Transverse colon (tissue), 4 donors: ENCODE measurements around the gene PTPMT1. TPM values are rescaled to one million over a fixed set of nuclear protein-coding genes. Genes with fewer than 3 reads are reported as not detected.

Source experiments
- DNase-seq: peaks from one replicate; pipeline ENCODE4 v3.0.0-alpha.2; 2019
- H3K27ac ChIP-seq, 4 donors: fragments of 200-600 bp; sonication (generic); 2 replicates each; pipeline ENCODE4 v1.5.1; 2016 to 2018; ENCODE audit warnings: inconsistent platforms in 4 of 4
- H3K27me3 ChIP-seq: fragments of 200-600 bp; sonication (generic); 2 replicates; pipeline ENCODE4 v1.5.1; 2017; ENCODE audit warnings: inconsistent platforms
- H3K36me3 ChIP-seq, 4 donors: fragments of 200-600 bp; sonication (generic); 2 replicates each; pipeline ENCODE4 v1.5.1; 2017 to 2019; ENCODE audit warnings: inconsistent platforms in 4 of 4
- H3K4me1 ChIP-seq, 4 donors: fragments of 200-600 bp; sonication (generic); 2 replicates each; pipeline ENCODE4 v1.5.1; 2017 to 2020; ENCODE audit warnings: inconsistent platforms in 4 of 4
- H3K4me3 ChIP-seq, 4 donors: fragments of 200-600 bp; sonication (generic); 1 replicate in 1 of 4; 2 replicates in 3 of 4; pipeline versions ENCODE4 v1.5.1 to v1.6.1; 2017 to 2019; ENCODE audit warnings: inconsistent platforms in 4 of 4
- H3K9me3 ChIP-seq, 2 donors: fragments of 200-600 bp; sonication (generic); 2 replicates each; pipeline ENCODE4 v1.5.1; 2017 to 2019; ENCODE audit warnings: inconsistent platforms in 2 of 2
- EP300 ChIP-seq: sonication (generic); formaldehyde crosslinking; IDR thresholded peaks from one replicate; pipeline ENCODE4 v1.6.1; 2017; ENCODE audit warnings: antibody characterized with exemption, low read depth
- POLR2A ChIP-seq: fragments of 450-650 bp; IDR thresholded peaks from one replicate; pipeline ENCODE4 v1.6.1; 2016; ENCODE audit warnings: antibody characterized with exemption, mild to moderate bottlenecking, moderate library complexity
- POLR2AphosphoS5 ChIP-seq, 3 donors: sonication (generic); formaldehyde crosslinking; IDR thresholded peaks; one replicate each; pipeline ENCODE4 v1.6.1; 2016; ENCODE audit warnings: antibody characterized with exemption in 3 of 3
- WGBS, 2 donors: methylation state at CpG; one replicate each; pipeline ENCODE4 v1.1.5; 2018; ENCODE audit warnings: low coverage in 1 of 2; 5-methylcytosine and 5-hydroxymethylcytosine counted together
- in situ Hi-C, 4 donors: fragments of 200-750 bp; cut with MboI; loops; one replicate each; pipeline versions ENCODE4 v1.15.0 to v1.15.1; 2017; ENCODE audit warnings: low sequenced_read_pairs in 3 of 4, low pct_ligation_motif_present in 1 of 4, low pct_unique_long_range_greater_than_20kb in 1 of 4
- intact Hi-C: fragments of 100-400 bp; cut with DNase I; formaldehyde crosslinking; loops from one replicate; pipeline ENCODE4 v1.15.1; 2023; ENCODE audit warnings: low total_unique reads
- total RNA-seq, 4 donors: library from RNA; depleted of rRNA; stranded (reverse); fragments of >200 nt; gene quantifications; one replicate each; pipeline ENCODE4 v1.1.0, GENCODE V29; 2016
- TF ChIP-seq, protein P1 (sequence below), 5 experiments: fragments of 200-600 bp in 3 of 5; fragments of 450-650 bp in 2 of 5; sonication (generic) in 3 of 5; IDR thresholded peaks; 1 replicate in 2 of 5; 2 replicates in 3 of 5; pipeline ENCODE4 v1.5.1; 2016 to 2017; ENCODE audit warnings: antibody characterized with exemption in 5 of 5, inconsistent platforms in 3 of 5, mild to moderate bottlenecking in 2 of 5, moderate library complexity in 1 of 5

PTPMT1 gene
- total RNA-seq, 4 donors from 2014 or later = 19.1 to 79.1 (median 74.1) TPM

DNA sequence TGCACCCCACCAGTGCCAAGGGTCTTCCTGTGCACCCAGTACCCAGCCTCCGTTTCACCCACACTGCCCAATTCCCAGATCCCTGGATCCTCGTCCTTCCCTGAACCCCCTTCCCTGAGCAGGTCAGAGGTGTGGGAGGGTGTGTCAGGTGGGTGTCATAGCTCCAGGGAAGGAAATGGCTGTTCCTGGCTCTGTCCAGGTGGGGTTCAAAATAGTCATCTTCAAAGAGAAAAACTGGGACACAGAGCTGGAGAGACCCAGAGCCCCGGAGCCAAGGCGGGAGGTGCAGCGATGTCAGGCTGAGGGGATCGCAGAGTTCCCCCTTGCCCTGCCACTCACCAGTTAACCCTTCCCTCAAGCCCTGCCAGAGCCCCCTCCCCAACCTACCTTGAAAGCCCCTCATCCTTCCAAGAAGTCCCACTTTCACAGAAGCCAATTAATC, 28.1 kb downstream of the PTPMT1 start:
- intact Hi-C loops = no loop called here
- TF ChIP-seq EP300 = no peak
- TF ChIP-seq POLR2AphosphoS5 (IDR thresholded peaks at IDR 0.05) = no peak
- WGBS, 2 donors = 18% methylated on average over 6 of the region's 6 CpGs; no CpG with 5 or more reads in 1 of the 2 donors
- in situ Hi-C loops = no loop called here
- DNase-seq = no peak
- no peak overlapping the region for H3K27ac ChIP-seq
- peak overlapping the region in 1 of 4 donors; percentile 32 for H3K4me3 ChIP-seq
- peaks cover 62% of the 10 kb centered on the region for H3K27me3 ChIP-seq
- no peaks in the 10 kb centered on the region for H3K36me3 ChIP-seq
- H3K9me3 ChIP-seq = no peaks in the 10 kb centered on the region
- H3K4me1 ChIP-seq = peaks cover 0 to 20% (median 8%) of the 10 kb centered on the region in 4 donors

DNA sequence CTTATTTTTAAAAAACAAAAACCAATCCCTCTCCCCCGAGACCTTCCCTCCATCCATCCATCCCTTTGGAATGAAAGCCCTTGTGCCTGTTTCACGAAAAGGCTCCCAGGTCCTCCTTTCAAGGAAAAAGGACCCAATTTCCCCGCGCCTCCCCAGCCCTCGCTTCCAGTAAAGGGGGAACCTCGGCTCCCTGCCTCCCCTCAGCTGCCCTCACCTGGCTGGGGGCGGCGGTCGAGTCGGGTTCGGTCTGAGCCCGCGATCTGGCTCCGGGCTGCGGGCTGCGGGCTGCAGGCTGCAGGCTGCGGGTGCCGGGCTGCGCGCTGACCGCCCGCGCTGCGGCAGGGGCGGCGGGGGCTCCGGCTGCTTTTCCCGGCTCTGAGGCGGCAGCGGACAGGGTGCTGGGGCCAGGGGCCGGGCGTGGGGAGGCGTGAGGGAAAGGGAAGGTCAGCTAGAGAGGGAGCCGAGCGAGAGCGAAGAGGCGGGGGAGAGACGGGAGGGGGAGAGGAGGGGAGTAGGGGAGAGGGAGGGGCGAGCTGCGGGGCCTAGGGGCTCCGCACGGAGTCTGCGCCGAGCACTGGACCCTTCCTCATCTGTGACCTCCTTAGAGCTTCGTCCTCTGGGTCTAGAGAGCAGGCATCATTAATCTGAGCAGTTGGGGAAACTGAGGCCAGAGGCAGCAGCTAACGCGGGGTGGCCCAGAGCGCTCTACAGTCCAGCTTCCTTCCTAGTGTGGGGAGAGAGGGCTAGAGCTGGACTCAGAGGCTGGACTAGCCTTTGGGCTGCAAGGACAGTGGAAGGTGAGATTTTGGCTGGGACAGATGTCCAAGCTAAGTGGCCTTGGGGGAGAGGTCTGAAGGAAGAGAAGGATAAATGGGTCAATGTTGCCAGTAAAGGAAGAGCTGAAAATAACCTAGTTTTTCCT, 28.8 kb downstream of the PTPMT1 start, which contains the start of gene C1QTNF4:
C1QTNF4 (minus strand) TSS at position 478 of the 922 bp plus-strand sequence. CDS start 3,601 bp downstream, outside the sequence.
- Histone ChIP-seq H3K36me3 (no peaks in the 10 kb centered on the region), H3K9me3 (no peaks in the 10 kb centered on the region), H3K4me1 (peaks cover 0 to 19% (median 8%) of the 10 kb centered on the region in 4 donors), H3K27me3 (peaks cover 60% of the 10 kb centered on the region), H3K27ac (no peak within 1 kb of the TSS), H3K4me3 (peak within 1 kb of the TSS in 2 of 4 donors; percentile 10 to 32)
- WGBS, 2 donors = 0 to 12% methylated on average over 2 to 39 of the region's 48 CpGs
- no peak for TF ChIP-seq EP300
- TF ChIP-seq POLR2A = no peak
- TF ChIP-seq, protein P1, sequence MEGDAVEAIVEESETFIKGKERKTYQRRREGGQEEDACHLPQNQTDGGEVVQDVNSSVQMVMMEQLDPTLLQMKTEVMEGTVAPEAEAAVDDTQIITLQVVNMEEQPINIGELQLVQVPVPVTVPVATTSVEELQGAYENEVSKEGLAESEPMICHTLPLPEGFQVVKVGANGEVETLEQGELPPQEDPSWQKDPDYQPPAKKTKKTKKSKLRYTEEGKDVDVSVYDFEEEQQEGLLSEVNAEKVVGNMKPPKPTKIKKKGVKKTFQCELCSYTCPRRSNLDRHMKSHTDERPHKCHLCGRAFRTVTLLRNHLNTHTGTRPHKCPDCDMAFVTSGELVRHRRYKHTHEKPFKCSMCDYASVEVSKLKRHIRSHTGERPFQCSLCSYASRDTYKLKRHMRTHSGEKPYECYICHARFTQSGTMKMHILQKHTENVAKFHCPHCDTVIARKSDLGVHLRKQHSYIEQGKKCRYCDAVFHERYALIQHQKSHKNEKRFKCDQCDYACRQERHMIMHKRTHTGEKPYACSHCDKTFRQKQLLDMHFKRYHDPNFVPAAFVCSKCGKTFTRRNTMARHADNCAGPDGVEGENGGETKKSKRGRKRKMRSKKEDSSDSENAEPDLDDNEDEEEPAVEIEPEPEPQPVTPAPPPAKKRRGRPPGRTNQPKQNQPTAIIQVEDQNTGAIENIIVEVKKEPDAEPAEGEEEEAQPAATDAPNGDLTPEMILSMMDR (IDR thresholded peaks at IDR 0.05) = no peak
- TF ChIP-seq POLR2AphosphoS5 (IDR thresholded peaks at IDR 0.05) = no peak
- in situ Hi-C loops = no loop called here
- intact Hi-C loops = no loop called here
- no peak for DNase-seq

DNA sequence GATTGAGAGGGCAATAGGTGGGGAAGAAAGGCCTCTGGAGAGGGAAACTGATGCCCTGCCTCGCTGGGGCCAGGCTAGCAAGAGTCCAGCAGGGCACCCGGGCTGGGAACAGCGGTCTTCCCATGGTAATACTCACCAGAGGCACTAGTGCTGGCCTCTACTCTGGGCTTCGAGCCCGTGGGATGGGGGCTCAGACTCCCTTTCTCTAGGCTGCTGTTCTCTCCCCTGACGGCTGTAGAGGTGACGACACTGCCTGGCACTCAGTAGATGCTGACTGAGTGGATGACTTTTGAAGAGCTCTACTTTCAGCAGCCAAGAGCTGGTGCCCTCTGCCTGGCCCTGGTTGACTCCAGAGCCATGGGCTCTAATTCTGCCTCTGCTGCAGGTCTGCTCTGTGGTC, 29.6 kb downstream of the PTPMT1 start:
- no peaks in the 10 kb centered on the region for H3K9me3 ChIP-seq
- intact Hi-C loops (no loop called here), in situ Hi-C loops (no loop called here)
- TF ChIP-seq POLR2A = no peak
- TF ChIP-seq POLR2AphosphoS5 (IDR thresholded peaks at IDR 0.05) = no peak
- TF ChIP-seq EP300 = no peak
- TF ChIP-seq, protein P1 (IDR thresholded peaks at IDR 0.05) = no peak
- H3K36me3 ChIP-seq = no peaks in the 10 kb centered on the region
- H3K27ac ChIP-seq = no peak overlapping the region
- no peak overlapping the region for H3K4me3 ChIP-seq
- WGBS, 2 donors = 60% methylated on average over 7 of the region's 7 CpGs; no CpG with 5 or more reads in 1 of the 2 donors
- H3K4me1 ChIP-seq = peaks cover 0 to 12% (median 8%) of the 10 kb centered on the region in 4 donors
- DNase-seq = no peak
- H3K27me3 ChIP-seq = peaks cover 52% of the 10 kb centered on the region

DNA sequence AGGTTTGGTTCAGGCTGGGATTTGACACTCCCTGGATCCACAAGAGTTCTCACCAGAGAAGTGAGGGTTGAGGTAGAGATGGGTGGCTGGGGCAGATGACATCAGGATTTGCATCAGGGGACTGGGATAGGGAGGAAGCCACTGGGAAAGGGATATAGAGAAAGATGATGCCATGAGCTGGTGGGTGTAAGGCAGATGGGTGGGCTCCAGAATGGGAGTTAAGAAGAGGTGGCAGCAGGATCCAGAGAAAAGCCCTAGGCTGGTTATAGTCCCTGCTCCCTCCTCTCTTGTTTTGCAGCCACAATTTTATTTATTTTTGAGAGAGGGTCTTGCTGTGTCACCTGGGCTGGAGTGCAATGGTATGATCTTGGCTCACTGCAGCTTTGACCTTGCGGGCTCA, 30.6 kb downstream of the PTPMT1 start:
- in situ Hi-C loops (no loop called here), intact Hi-C loops (no loop called here)
- WGBS, 2 donors = 94% methylated on average over 1 of the region's 1 CpG; no CpG with 5 or more reads in 1 of the 2 donors
- no peak overlapping the region for H3K4me3 ChIP-seq
- H3K9me3 ChIP-seq = no peaks in the 10 kb centered on the region
- no peak for DNase-seq
- no peak overlapping the region for H3K27ac ChIP-seq
- peaks cover 44% of the 10 kb centered on the region for H3K27me3 ChIP-seq
- H3K4me1 ChIP-seq = peaks cover 0 to 12% (median 8%) of the 10 kb centered on the region in 4 donors
- H3K36me3 ChIP-seq = no peaks in the 10 kb centered on the region
- no peak for TF ChIP-seq POLR2AphosphoS5 (IDR thresholded peaks at IDR 0.05)
- TF ChIP-seq EP300 = no peak
- TF ChIP-seq POLR2A = no peak
- TF ChIP-seq, protein P1 (IDR thresholded peaks at IDR 0.05) = no peak
